Measurements from ENCODE around the gene SUCNR1. TPM values are rescaled to one million over a fixed set of nuclear protein-coding genes. Genes with fewer than 3 reads are reported as not detected.

Gene SUCNR1, protein sequence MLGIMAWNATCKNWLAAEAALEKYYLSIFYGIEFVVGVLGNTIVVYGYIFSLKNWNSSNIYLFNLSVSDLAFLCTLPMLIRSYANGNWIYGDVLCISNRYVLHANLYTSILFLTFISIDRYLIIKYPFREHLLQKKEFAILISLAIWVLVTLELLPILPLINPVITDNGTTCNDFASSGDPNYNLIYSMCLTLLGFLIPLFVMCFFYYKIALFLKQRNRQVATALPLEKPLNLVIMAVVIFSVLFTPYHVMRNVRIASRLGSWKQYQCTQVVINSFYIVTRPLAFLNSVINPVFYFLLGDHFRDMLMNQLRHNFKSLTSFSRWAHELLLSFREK
- total RNA-seq (2021), result not detected in 2 replicates
- long read RNA-seq, result 0 reads

DNA sequence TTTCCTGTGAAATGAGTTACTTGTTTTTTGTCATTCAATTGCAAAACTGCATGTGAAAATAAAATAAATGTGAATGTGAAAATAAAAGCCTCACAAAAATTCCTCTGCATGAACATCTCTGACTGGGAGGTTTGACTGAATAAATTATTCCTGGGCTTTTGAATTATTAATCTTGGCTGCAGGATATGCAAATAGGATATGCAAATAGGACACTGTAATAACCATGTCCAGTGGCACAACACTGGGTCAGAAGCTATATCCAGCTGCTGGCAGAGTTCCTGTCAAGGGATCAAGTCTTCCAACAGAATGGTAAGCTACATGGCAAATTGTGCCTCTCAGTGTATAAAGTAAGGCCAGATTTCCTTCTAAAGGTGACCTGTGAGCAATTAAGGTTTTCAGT is at the start of gene SUCNR1:
Gene SUCNR1, plus strand, starts transcription at position 246 of the 400 bp plus-strand sequence. CDS start 6,250 bp downstream, outside the sequence.
- H3K4me1 Mint-ChIP-seq, result peaks cover 0 to 2% of the 10 kb centered on the region in 2 experiments; a peak in 2 of 4 replicates
- H2AK5ac ChIP-seq (ENCODE audit: insufficient read length, low read length), result no peak within 1 kb of the TSS
- no peaks in the 10 kb centered on the region for H3K27me3 ChIP-seq (ENCODE audit: insufficient read depth, low read length)
- H3K27ac Mint-ChIP-seq, result no peak within 1 kb of the TSS
- no peak within 1 kb of the TSS for H2AFZ ChIP-seq (ENCODE audit: low read length)
- H3K27ac ChIP-seq (ENCODE audit: insufficient read length, low read depth, low read length), result no peak within 1 kb of the TSS
- H2BK20ac ChIP-seq (ENCODE audit: low read depth, low read length, poor library complexity, severe bottlenecking), result no peak within 1 kb of the TSS
- H3K9ac ChIP-seq (ENCODE audit: extremely low read depth, insufficient read length, low read length), result no peak within 1 kb of the TSS
- TF ChIP-seq, protein P1, sequence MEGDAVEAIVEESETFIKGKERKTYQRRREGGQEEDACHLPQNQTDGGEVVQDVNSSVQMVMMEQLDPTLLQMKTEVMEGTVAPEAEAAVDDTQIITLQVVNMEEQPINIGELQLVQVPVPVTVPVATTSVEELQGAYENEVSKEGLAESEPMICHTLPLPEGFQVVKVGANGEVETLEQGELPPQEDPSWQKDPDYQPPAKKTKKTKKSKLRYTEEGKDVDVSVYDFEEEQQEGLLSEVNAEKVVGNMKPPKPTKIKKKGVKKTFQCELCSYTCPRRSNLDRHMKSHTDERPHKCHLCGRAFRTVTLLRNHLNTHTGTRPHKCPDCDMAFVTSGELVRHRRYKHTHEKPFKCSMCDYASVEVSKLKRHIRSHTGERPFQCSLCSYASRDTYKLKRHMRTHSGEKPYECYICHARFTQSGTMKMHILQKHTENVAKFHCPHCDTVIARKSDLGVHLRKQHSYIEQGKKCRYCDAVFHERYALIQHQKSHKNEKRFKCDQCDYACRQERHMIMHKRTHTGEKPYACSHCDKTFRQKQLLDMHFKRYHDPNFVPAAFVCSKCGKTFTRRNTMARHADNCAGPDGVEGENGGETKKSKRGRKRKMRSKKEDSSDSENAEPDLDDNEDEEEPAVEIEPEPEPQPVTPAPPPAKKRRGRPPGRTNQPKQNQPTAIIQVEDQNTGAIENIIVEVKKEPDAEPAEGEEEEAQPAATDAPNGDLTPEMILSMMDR (conservative IDR thresholded peaks at IDR 0.05), result no peak
- H3K56ac ChIP-seq (ENCODE audit: insufficient read length, low read depth, low read length), result no peak within 1 kb of the TSS
- H4K5ac ChIP-seq (ENCODE audit: insufficient read length, low read depth, low read length), result no peak within 1 kb of the TSS
- H3K4me3 Mint-ChIP-seq, result no peak within 1 kb of the TSS
- no peak within 1 kb of the TSS for H3K23ac ChIP-seq (ENCODE audit: insufficient read length, low read depth, low read length)
- 0 out of 2 replicates have a peak, but pooled peaks cover 2% of the 10 kb centered on the region for H3K4me1 ChIP-seq (ENCODE audit: insufficient read depth, low read length)
- H4K8ac ChIP-seq (replicated peaks; ENCODE audit: insufficient read length, low read depth, low read length), result no peak within 1 kb of the TSS
- no peak for DNase-seq
- H3K36me3 Mint-ChIP-seq (ENCODE audit: insufficient read depth in 1 of 3, low read depth in 3 of 3), result no peaks in the 10 kb centered on the region
- no peak within 1 kb of the TSS for H4K91ac ChIP-seq (ENCODE audit: insufficient read length, low read depth, low read length)
- H3K4ac ChIP-seq (ENCODE audit: low read depth, low read length), result no peak within 1 kb of the TSS
- no peak within 1 kb of the TSS for H3K18ac ChIP-seq (ENCODE audit: insufficient read length, low read depth, low read length)
- H3K79me1 ChIP-seq (ENCODE audit: insufficient read depth, low read depth, low read length, poor library complexity, severe bottlenecking), result no peaks in the 10 kb centered on the region
- no peaks in the 10 kb centered on the region for H3K9me3 ChIP-seq (ENCODE audit: control insufficient read depth, low read depth, low read length)
- no peak within 1 kb of the TSS for H3K4me2 ChIP-seq (ENCODE audit: insufficient read depth, insufficient read length, low read length)
- no peaks in the 10 kb centered on the region for H3K23me2 ChIP-seq (ENCODE audit: insufficient read length, low read depth, low read length, poor library complexity, severe bottlenecking)
- no peak within 1 kb of the TSS for H2BK12ac ChIP-seq (ENCODE audit: insufficient read length, low read depth, low read length)
- no peaks in the 10 kb centered on the region for H3K79me2 ChIP-seq (ENCODE audit: insufficient read depth, low read length)
- H2BK15ac ChIP-seq (ENCODE audit: low read depth, low read length), result no peak within 1 kb of the TSS
- H4K20me1 ChIP-seq (ENCODE audit: control insufficient read depth, insufficient read depth, insufficient read length), result no peaks in the 10 kb centered on the region
- H3K14ac ChIP-seq (ENCODE audit: insufficient read depth, low read length), result no peak within 1 kb of the TSS
- no peak within 1 kb of the TSS for H3T11ph ChIP-seq (ENCODE audit: low read length)
- no peaks in the 10 kb centered on the region for H3K9me3 Mint-ChIP-seq
- no peak within 1 kb of the TSS for H2BK5ac ChIP-seq (ENCODE audit: insufficient read length, low read length)
- H3K27me3 Mint-ChIP-seq (ENCODE audit: low read depth), result no peaks in the 10 kb centered on the region
- no peak within 1 kb of the TSS for H2BK120ac ChIP-seq (ENCODE audit: low read depth, low read length, poor library complexity, severe bottlenecking)

Measured in H9 (cell line).